Measurements from ENCODE around the gene ADCY3. TPM values are rescaled to one million over a fixed set of nuclear protein-coding genes. Genes with fewer than 3 reads are reported as not detected.

ADCY3 gene
- total and polyA plus RNA-seq, 10 of the 15 experiments (the other 5 are each of a cell fraction or from before 2014, with no cell fraction given) = 2.8 to 102 (median 50.4) TPM

DNA sequence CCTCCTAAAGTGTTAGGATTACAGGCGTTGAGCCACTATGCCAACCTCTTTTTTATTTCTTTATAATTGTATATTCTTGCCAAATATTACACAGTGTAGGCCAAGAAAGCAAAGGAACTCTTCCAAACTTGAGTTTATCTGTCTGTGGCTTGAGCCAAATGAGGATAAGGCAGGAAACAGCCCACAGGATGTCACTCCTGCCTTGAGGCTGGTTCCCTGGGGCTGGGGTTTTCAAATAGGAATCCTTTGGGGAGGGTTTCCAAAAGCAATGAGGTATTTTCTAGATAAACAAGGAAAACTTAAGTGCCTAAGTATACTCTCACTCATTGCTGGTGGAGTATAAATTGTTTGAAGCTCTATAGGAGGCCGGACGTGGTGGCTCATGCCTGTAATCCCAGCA, 56.4 kb downstream of the ADCY3 start:
- 94% methylated on average over 3 of the region's 3 CpGs for WGBS (ENCODE audit: insufficient coverage, insufficient replicate concordance, low lambda C conversion rate, missing lambda C conversion rate)
- intact Hi-C loops (cut with micrococcal nuclease; ENCODE audit: unreplicated experiment) = no loop called here
- in situ Hi-C loops (cut with MboI) = no loop called here
- no peak overlapping the region for H3K4me2 ChIP-seq (ENCODE audit: control insufficient read depth, insufficient read depth)
- no peaks in the 10 kb centered on the region for H3K9me3 ChIP-seq (replicated peaks; ENCODE audit: control insufficient read depth, insufficient read depth, low read length)
- POLR2A ChIA-PET = no interaction called here
- no peak for DNase-seq (ENCODE audit: low read depth, low spot score)
- RAD21 ChIA-PET (ENCODE audit: unreplicated experiment) = no interaction called here
- CTCF ChIA-PET = no interaction called here
- TF ChIP-seq MEF2B (IDR thresholded peaks at IDR 0.05; ENCODE audit: partially characterized antibody, poor library complexity, severe bottlenecking) (no peak), CHD1 (IDR thresholded peaks at IDR 0.05; ENCODE audit: low read depth, low read length) (no peak), PAX8 (IDR thresholded peaks at IDR 0.05) (no peak), KAT2A (conservative IDR thresholded peaks at IDR 0.05; ENCODE audit: control insufficient read depth, low read depth, low read length) (no peak), SMARCA5 (IDR thresholded peaks at IDR 0.05) (no peak), EED (IDR thresholded peaks at IDR 0.05; ENCODE audit: low read depth) (no peak), HDAC6 (IDR thresholded peaks at IDR 0.05; ENCODE audit: unreplicated experiment) (no peak), ZNF207 (IDR thresholded peaks at IDR 0.05; ENCODE audit: borderline replicate concordance) (no peak), SMAD5 (IDR thresholded peaks at IDR 0.05; ENCODE audit: low read depth) (no peak), SRF (IDR thresholded peaks at IDR 0.05; ENCODE audit: low read depth in 2 of 2, low read length in 2 of 2) (no peak)
- TF ChIP-seq, protein P1, sequence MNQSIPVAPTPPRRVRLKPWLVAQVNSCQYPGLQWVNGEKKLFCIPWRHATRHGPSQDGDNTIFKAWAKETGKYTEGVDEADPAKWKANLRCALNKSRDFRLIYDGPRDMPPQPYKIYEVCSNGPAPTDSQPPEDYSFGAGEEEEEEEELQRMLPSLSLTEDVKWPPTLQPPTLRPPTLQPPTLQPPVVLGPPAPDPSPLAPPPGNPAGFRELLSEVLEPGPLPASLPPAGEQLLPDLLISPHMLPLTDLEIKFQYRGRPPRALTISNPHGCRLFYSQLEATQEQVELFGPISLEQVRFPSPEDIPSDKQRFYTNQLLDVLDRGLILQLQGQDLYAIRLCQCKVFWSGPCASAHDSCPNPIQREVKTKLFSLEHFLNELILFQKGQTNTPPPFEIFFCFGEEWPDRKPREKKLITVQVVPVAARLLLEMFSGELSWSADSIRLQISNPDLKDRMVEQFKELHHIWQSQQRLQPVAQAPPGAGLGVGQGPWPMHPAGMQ (IDR thresholded peaks at IDR 0.05; ENCODE audit: borderline replicate concordance) = no peak
- no peaks in the 10 kb centered on the region for H3K27me3 ChIP-seq (replicated peaks in 1 of 2; ENCODE audit: control insufficient read depth in 2 of 2, insufficient read depth in 2 of 2, low read length in 1 of 2)
- no peaks in the 10 kb centered on the region; the same call in none of the 2 replicates for H3K79me2 ChIP-seq (ENCODE audit: control insufficient read depth, insufficient read depth, low read length)
- H3K4me3 ChIP-seq = no peak overlapping the region
- H2AFZ ChIP-seq (ENCODE audit: control insufficient read depth, low read depth, low read length) = no peak overlapping the region
- no peak overlapping the region for H3K27ac ChIP-seq (ENCODE audit: control insufficient read depth, insufficient read depth)
- peaks cover 4 to 11% of the 10 kb centered on the region in 2 experiments; a peak in 3 of 4 replicates for H3K36me3 ChIP-seq (ENCODE audit: control insufficient read depth in 2 of 2, insufficient read depth in 2 of 2, low read length in 1 of 2)
- no TSS peak for BruUV-seq (replicated peaks)
- ATAC-seq = no peak
- no peaks in the 10 kb centered on the region for H3K4me1 ChIP-seq (ENCODE audit: control insufficient read depth, insufficient read depth, low read length)
- no peak overlapping the region for H3K9ac ChIP-seq (ENCODE audit: control insufficient read depth, insufficient read depth, low read length)
- no peaks in the 10 kb centered on the region for H4K20me1 ChIP-seq (ENCODE audit: control insufficient read depth, insufficient read depth)
- SMC1A ChIA-PET (ENCODE audit: uncharacterized antibody, unreplicated experiment) = no interaction called here
- no peak for FAIRE-seq
